ENCODE measurements around the gene CRYBB1. TPM values are rescaled to one million over a fixed set of nuclear protein-coding genes. Genes with fewer than 3 reads are reported as not detected.
"Not testable (repeated sequence)": the region's sequence is repeated elsewhere in the genome, so short reads cannot be mapped to it uniquely, and the experiment has no call there.

Gene CRYBB1
- total and polyA plus RNA-seq, 2 experiments from 2014 or later, result 1.6 to 3.7 TPM

DNA sequence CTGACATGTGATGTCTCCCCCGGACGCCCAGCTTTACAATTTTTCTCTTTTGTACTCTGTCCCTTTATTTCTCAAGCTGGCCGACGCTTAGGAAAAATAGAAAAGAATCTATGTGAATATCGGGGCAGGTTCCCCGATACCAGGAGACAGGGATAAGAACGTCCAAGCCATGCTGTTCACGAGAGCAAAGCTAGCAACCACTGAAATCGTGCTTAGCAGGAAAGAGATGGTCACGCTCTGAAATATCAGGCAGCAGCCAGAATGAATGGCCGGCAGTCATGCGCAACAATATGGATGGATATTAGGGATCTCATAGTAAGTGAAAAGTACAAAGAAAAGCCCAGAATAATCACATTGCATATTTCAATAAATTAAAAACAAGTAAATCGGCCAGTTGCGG is 3.5 kb downstream of the CRYBB1 start (continued):
- TF ChIP-seq ETS1 (IDR thresholded peaks at IDR 0.05) (no peak), EZH2phosphoT487 (IDR thresholded peaks at IDR 0.05; ENCODE audit: unreplicated experiment) (no peak), POLR2AphosphoS5 (IDR thresholded peaks at IDR 0.05; ENCODE audit: low read depth) (no peak), NANOG (IDR thresholded peaks at IDR 0.05; ENCODE audit: borderline replicate concordance) (no peak)
- TF ChIP-seq, protein P1, sequence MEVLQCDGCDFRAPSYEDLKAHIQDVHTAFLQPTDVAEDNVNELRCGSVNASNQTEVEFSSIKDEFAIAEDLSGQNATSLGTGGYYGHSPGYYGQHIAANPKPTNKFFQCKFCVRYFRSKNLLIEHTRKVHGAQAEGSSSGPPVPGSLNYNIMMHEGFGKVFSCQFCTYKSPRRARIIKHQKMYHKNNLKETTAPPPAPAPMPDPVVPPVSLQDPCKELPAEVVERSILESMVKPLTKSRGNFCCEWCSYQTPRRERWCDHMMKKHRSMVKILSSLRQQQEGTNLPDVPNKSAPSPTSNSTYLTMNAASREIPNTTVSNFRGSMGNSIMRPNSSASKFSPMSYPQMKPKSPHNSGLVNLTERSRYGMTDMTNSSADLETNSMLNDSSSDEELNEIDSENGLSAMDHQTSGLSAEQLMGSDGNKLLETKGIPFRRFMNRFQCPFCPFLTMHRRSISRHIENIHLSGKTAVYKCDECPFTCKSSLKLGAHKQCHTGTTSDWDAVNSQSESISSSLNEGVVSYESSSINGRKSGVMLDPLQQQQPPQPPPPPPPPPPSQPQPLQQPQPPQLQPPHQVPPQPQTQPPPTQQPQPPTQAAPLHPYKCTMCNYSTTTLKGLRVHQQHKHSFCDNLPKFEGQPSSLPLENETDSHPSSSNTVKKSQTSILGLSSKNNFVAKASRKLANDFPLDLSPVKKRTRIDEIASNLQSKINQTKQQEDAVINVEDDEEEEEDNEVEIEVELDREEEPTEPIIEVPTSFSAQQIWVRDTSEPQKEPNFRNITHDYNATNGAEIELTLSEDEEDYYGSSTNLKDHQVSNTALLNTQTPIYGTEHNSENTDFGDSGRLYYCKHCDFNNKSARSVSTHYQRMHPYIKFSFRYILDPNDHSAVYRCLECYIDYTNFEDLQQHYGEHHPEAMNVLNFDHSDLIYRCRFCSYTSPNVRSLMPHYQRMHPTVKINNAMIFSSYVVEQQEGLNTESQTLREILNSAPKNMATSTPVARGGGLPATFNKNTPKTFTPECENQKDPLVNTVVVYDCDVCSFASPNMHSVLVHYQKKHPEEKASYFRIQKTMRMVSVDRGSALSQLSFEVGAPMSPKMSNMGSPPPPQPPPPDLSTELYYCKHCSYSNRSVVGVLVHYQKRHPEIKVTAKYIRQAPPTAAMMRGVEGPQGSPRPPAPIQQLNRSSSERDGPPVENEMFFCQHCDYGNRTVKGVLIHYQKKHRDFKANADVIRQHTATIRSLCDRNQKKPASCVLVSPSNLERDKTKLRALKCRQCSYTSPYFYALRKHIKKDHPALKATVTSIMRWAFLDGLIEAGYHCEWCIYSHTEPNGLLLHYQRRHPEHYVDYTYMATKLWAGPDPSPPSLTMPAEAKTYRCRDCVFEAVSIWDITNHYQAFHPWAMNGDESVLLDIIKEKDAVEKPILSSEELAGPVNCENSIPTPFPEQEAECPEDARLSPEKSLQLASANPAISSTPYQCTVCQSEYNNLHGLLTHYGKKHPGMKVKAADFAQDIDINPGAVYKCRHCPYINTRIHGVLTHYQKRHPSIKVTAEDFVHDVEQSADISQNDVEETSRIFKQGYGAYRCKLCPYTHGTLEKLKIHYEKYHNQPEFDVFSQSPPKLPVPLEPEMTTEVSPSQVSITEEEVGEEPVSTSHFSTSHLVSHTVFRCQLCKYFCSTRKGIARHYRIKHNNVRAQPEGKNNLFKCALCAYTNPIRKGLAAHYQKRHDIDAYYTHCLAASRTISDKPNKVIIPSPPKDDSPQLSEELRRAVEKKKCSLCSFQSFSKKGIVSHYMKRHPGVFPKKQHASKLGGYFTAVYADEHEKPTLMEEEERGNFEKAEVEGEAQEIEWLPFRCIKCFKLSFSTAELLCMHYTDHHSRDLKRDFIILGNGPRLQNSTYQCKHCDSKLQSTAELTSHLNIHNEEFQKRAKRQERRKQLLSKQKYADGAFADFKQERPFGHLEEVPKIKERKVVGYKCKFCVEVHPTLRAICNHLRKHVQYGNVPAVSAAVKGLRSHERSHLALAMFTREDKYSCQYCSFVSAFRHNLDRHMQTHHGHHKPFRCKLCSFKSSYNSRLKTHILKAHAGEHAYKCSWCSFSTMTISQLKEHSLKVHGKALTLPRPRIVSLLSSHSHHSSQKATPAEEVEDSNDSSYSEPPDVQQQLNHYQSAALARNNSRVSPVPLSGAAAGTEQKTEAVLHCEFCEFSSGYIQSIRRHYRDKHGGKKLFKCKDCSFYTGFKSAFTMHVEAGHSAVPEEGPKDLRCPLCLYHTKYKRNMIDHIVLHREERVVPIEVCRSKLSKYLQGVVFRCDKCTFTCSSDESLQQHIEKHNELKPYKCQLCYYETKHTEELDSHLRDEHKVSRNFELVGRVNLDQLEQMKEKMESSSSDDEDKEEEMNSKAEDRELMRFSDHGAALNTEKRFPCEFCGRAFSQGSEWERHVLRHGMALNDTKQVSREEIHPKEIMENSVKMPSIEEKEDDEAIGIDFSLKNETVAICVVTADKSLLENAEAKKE (CRISPR knock-in tag; IDR thresholded peaks at IDR 0.05), result no peak

DNA sequence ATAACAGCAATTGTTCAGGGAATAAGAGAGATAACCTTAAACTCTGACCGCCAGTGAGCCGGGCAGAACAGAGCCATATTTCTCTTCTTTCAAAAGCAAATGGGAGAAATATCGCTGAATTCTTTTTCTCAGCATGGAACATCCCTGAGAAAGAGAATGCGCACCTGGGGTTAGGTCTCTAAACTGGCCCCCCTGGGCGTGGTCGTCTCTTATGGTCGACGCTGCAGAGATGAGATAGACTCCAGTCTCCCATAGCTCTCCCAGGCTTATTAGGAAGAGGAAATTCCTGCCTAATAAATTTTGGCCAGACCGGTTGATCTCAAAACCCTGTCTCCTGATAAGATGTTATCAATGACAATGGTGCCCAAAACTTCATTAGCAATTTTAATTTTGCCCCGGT is 4.1 kb downstream of the CRYBB1 start:
- not testable (repeated sequence) for H3K36me3 ChIP-seq (ENCODE audit: insufficient read depth); H2AFZ ChIP-seq; H3K9me3 Mint-ChIP-seq; ATAC-seq; H3K27ac ChIP-seq (ENCODE audit: low read depth); H3K79me2 ChIP-seq (replicated peaks; ENCODE audit: insufficient read depth); H3K36me3 Mint-ChIP-seq (ENCODE audit: low read depth); H3K9me2 ChIP-seq (ENCODE audit: insufficient read depth); H4K20me1 ChIP-seq (replicated peaks; ENCODE audit: insufficient read depth)
- Mint-ChIP-seq H3K27ac (0 out of 2 replicates have a peak overlapping the region, but pooled peaks have one; percentile 56), H3K4me3 (peak overlapping the region; percentile 63), H3K27me3 (ENCODE audit: insufficient read depth, low read depth, poor library complexity) (peaks cover 53% of the 10 kb centered on the region), H3K4me1 (peaks cover 57% of the 10 kb centered on the region)
- Histone ChIP-seq H3K4me3 (peak overlapping the region; percentile 46), H3K27me3 (ENCODE audit: insufficient read depth) (peaks cover 34% of the 10 kb centered on the region), H3F3A (replicated peaks; ENCODE audit: low read depth) (peaks cover 17% of the 10 kb centered on the region), H3K4me1 (ENCODE audit: insufficient read depth) (peaks cover 69% of the 10 kb centered on the region), H3K4me2 (peak overlapping the region; percentile 75)
- peak; percentile 58 for TF ChIP-seq POLR2AphosphoS5 (IDR thresholded peaks at IDR 0.05; ENCODE audit: low read depth)
- DNase-seq (ENCODE audit: low spot score), result peak; percentile 86
